C4-2B (cell line): Measurements from ENCODE around the gene FHOD3.

Experiments used
- CTCF ChIP-seq: fragments of 450-650 bp; conservative IDR thresholded peaks from 2 replicates; pipeline ENCODE4 v1.5.1; 2017; ENCODE audit warnings: mild to moderate bottlenecking
- ZFX ChIP-seq: fragments of 450-650 bp; IDR thresholded peaks from 2 replicates; pipeline ENCODE4 v1.6.1; 2017

- TF ChIP-seq ZFX, result no peak
- TF ChIP-seq CTCF, result no peak
These were observed 148.5 kb downstream of the FHOD3 start for GRCh38 chr18:36446059-36446458.
